GF-D8 (cell line): ENCODE measurements around the gene VAPA.

Source experiments
- DNase-seq: peaks from one replicate; lab custom pipeline; 2025; lab: John Stamatoyannopoulos, UW

Gene VAPA, protein sequence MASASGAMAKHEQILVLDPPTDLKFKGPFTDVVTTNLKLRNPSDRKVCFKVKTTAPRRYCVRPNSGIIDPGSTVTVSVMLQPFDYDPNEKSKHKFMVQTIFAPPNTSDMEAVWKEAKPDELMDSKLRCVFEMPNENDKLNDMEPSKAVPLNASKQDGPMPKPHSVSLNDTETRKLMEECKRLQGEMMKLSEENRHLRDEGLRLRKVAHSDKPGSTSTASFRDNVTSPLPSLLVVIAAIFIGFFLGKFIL

GRCh38 chr18:9913526-9914333, at the start of gene VAPA:
Gene VAPA, plus strand, starts transcription at chr18:9914016. Its CDS starts 241 bp downstream, at chr18:9914257.
- DNase-seq = peak; percentile 94

GRCh38 chr18:9865764-9866490, 47.9 kb upstream of the VAPA start:
- no peak for DNase-seq

DNA sequence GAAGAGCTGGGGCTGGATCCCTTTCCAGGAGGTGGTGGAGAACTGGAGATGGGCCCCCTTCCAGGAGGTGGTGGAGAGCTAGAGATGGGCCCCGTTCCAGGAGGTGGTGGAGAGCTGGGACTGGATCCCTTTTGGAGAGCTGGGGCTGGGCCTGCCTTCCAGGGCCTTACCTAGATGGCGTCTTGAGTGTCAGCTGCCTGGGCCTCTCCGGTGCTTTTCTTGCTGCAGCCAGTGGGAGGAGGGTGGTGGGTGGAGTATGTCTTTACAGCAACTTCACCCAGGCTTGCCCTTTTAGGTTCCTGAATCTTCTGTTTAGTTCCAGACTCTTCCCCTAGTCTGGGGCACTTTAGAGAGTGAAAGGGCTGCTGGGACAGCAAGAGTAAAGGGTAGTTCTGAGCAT, 47.2 kb upstream of the VAPA start:
- DNase-seq = no peak

DNA sequence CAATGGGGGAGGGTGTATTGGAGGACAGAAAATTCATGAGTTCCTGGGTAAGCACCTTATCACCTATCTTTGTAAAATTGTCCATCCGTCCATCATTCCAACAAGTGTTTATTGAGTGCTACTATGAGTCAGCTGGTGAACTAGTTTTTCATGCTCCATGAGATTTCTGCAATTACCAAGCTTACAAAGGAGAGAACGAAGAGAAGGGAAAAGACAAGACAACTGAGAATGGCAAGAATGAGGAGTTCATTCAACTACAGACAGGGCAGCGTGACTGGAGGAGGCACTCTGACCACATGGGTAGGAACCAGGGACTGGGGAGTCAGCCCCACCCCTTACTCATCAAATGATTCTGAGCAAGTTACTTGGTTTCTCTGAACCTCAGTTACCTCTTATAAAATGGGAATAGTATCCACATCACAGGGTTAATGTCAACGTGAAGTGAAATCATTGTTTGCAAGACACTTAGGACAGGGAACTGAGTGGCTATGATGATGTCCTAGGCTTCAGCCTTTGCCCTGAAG, 46.7 kb upstream of the VAPA start:
- DNase-seq = no peak

- peak; percentile 84 for DNase-seq
Measured at GRCh38 chr18:9868857-9869714, 44.7 kb upstream of the VAPA start.

DNA sequence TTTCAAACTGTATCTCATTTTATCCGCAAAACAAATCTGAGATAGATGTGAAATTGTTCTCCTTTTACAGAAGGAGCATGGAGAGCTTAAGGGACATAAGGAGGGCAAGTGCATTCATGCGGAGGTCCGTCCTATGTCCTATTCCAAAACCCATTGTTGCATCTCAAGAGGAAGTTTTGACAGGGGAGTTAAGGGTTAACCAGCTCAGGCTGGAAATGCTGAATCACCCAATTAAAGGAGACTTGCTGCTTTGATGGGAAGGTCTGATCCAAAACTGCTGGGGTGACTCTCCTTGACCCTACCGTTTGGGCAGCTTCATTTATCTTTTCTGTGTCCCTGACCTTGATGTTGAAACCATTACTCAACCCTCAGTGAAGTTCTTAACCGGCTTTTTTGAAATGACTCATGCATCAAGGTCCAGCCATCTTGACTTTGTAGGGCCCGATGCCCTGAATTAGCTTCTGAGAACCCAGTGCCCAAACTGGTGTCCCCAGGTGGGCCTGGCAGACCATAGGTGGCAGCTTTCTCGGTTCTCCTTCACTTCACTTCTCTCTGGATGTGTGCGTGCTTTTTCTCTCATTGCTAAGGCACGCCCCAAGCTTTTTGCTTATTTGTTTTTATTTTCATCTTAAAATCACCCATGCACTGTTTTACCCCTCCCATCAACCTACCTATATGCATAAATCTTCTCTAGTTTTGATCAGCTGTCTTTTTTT, 43.9 kb upstream of the VAPA start:
- DNase-seq = peak; percentile 98

DNA sequence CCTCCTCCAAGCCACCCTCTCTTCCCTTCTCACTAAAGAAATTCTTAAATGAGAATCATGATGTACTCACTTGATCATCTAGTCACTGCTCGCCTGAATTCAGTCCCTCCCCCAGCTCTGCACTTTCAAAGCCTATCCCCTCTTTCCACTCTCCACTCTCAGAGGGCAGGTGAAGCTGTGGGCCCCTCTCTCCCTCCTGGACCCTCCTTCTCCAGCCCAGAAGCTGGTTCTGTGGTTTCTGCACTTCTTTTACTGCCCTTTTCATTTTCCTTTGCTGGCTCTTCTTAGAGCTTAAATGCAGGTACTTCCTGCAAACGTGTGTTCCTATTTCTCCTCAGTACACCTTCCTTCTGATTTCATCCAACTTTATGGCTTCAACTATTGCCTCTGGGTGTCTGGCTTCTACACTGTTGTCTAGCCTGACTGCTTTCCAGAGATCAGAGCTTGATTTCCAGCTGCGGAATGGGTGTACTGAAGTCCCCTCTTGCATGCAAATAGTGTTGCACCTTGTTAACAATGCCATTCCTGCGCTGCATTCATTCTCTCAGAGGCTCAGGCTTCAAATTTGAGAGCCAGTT, 43.3 kb upstream of the VAPA start:
- DNase-seq = no peak

- DNase-seq = no peak
Measured at GRCh38 chr18:9871244-9871746, 42.5 kb upstream of the VAPA start.

GRCh38 chr18:9872823-9873222, 41.0 kb upstream of the VAPA start:
- no peak for DNase-seq

- DNase-seq = no peak
Measured at GRCh38 chr18:9874728-9875127, 39.1 kb upstream of the VAPA start.

- no peak for DNase-seq
Measured at GRCh38 chr18:9876212-9876866, 37.5 kb upstream of the VAPA start.

GRCh38 chr18:9876867-9877654, 36.8 kb upstream of the VAPA start:
- DNase-seq = no peak

GRCh38 chr18:9877655-9878014, 36.2 kb upstream of the VAPA start:
- DNase-seq = no peak

- DNase-seq = no peak
Measured at GRCh38 chr18:9878095-9878494, 35.7 kb upstream of the VAPA start.

DNA sequence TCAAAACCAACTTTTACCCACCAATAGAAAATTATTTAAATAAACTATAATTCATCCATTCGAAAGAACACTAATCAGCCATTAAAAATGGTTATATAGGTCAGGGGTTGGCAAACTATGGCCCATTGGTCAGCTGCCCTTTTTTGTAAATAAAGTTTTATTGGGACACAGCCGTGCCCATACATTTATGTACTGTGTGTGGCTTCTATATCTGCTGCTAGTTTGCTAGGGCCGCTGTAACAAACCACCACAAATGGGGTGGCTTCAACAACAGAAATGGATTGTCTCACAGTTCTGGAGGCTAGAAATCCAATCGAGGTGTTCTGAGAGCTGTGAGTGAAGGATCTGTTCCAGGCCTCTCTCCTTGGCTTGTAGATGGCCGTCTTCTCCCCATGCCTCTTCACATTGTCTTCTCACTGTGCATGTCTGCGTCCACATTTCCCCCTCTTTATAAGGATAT, 35.0 kb upstream of the VAPA start:
- DNase-seq = no peak

- no peak for DNase-seq
Measured at GRCh38 chr18:9884090-9884489, 29.7 kb upstream of the VAPA start.

- no peak for DNase-seq
Measured at GRCh38 chr18:9884532-9885140, 29.2 kb upstream of the VAPA start.

DNA sequence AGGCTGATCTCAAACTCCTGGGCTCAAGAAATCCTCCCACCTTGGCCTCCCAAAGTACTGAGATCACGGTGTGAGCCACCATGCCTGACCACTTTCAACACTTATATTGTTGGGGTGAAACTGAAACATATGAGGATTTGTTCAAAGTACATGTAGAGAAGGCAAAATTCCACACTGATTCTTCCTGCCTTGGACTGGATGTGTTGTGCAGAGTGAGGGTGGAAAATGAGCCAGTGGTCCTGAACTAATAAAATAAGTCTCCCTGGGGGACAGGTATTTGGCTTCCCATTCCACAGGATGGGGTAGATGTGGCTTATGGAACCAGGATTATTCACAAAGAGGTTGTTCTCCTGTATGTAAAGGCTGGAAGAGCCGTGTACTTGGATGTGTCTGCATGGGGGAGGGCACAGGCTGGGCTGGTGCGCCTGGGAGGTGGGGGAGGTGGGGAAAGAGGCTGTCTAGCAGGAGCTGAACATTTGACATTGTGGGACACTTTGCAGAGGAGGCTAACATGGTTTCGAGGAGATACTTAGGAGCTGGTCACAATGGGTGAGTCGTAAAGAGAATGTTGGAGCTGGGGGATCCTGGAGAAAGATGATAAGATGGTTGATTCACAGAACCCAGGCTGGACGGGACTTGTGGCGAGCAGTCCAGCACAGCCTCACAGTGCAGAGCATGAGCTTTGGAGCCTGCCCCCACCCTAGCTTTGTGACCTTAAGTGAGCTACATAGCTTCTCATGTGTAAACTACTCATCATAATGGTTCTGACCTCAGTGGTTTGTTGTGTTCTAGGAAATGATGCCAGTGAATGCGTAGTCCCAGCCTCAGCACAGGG, 28.4 kb upstream of the VAPA start, which contains the start of gene TXNDC2:
TXNDC2 (plus strand) TSS at position 804 of the 835 bp plus-strand sequence. CDS start 708 bp downstream, outside the sequence.
- DNase-seq = no peak
